Ascending aorta (tissue), 2 donors: Measurements from ENCODE around the gene HTRA3. TPM values are rescaled to one million over a fixed set of nuclear protein-coding genes. Genes with fewer than 3 reads are reported as not detected.
A peak's percentile ranks its signal among the peaks of the same experiment; 100 is the strongest.

Experiments
- DNase-seq, 2 donors: peaks; one replicate each; pipeline ENCODE4 v3.0.0-alpha.2; 2019; ENCODE audit warnings: low spot score in 2 of 2
- H3K27ac ChIP-seq, 2 donors: fragments of 200-600 bp; sonication (generic); one replicate each; pipeline ENCODE4 v1.5.1; 2016 to 2017; ENCODE audit warnings: mild to moderate bottlenecking in 1 of 2
- H3K27me3 ChIP-seq: fragments of 200-600 bp; sonication (generic); one replicate; pipeline ENCODE4 v1.5.1; 2017
- H3K36me3 ChIP-seq, 2 donors: fragments of 200-600 bp; sonication (generic); one replicate each; pipeline ENCODE4 v1.5.1; 2016
- H3K4me1 ChIP-seq, 2 donors: fragments of 200-600 bp; sonication (generic); one replicate each; pipeline ENCODE4 v1.5.1; 2016 to 2017; ENCODE audit warnings: mild to moderate bottlenecking in 1 of 2
- H3K4me3 ChIP-seq, 2 donors: fragments of 200-600 bp; sonication (generic); one replicate each; pipeline ENCODE4 v1.5.1; 2016 to 2017; ENCODE audit warnings: mild to moderate bottlenecking in 1 of 2
- H3K9me3 ChIP-seq, 2 donors: fragments of 200-600 bp; sonication (generic); one replicate each; pipeline ENCODE4 v1.5.1; 2016
- CTCF ChIP-seq, 3 experiments: fragments of 200-600 bp in 2 of 3; fragments of 450-650 bp in 1 of 3; sonication (generic) in 2 of 3; IDR thresholded peaks; one replicate each; pipeline ENCODE4 v1.5.1; 2016 to 2019; ENCODE audit warnings: antibody characterized with exemption in 3 of 3, mild to moderate bottlenecking in 1 of 3, moderate library complexity in 1 of 3
- intact Hi-C: fragments of 100-400 bp; cut with DNase I; formaldehyde crosslinking; loops from one replicate; pipeline ENCODE4 v1.15.1; 2023
- total RNA-seq: library from RNA; depleted of rRNA; stranded (reverse); fragments of >200 nt; gene quantifications from one replicate; pipeline ENCODE4 v1.1.0, GENCODE V29; 2016

Gene HTRA3
- total RNA-seq, 1 donor from 2014 or later = 52.6 TPM

GRCh38 chr4:8305851-8306471 lies 36.4 kb downstream of the HTRA3 start:
- Histone ChIP-seq H3K36me3 (peaks cover 0 to 2% of the 10 kb centered on the region in 2 donors), H3K4me1 (no peaks in the 10 kb centered on the region), H3K9me3 (no peaks in the 10 kb centered on the region), H3K4me3 (no peak overlapping the region), H3K27ac (no peak overlapping the region), H3K27me3 (no peaks in the 10 kb centered on the region)
- TF ChIP-seq CTCF (IDR thresholded peaks at IDR 0.05) = no peak
- peak in 1 of 2 donors; percentile 64 for DNase-seq
- intact Hi-C loops = no loop called here

GRCh38 chr4:8306511-8307021 lies 37.0 kb downstream of the HTRA3 start:
- no peaks in the 10 kb centered on the region for H3K27me3 ChIP-seq
- no peak for TF ChIP-seq CTCF (IDR thresholded peaks at IDR 0.05)
- intact Hi-C loops = no loop called here
- no peak overlapping the region for H3K27ac ChIP-seq
- no peak overlapping the region for H3K4me3 ChIP-seq
- H3K36me3 ChIP-seq = peaks cover 0 to 2% of the 10 kb centered on the region in 2 donors
- peak in 1 of 2 donors; percentile 62 for DNase-seq
- H3K9me3 ChIP-seq = no peaks in the 10 kb centered on the region
- H3K4me1 ChIP-seq = no peaks in the 10 kb centered on the region

- intact Hi-C loops = no loop called here
These were observed 37.6 kb downstream of the HTRA3 start for GRCh38 chr4:8307121-8307520.

GRCh38 chr4:8307714-8308113 lies 38.2 kb downstream of the HTRA3 start:
- DNase-seq = peak in 1 of 2 donors; percentile 41
- no peaks in the 10 kb centered on the region for H3K36me3 ChIP-seq
- no peak overlapping the region for H3K27ac ChIP-seq
- intact Hi-C loops = no loop called here
- TF ChIP-seq CTCF (IDR thresholded peaks at IDR 0.05) = no peak
- no peaks in the 10 kb centered on the region for H3K9me3 ChIP-seq
- no peak overlapping the region for H3K4me3 ChIP-seq
- H3K4me1 ChIP-seq = no peaks in the 10 kb centered on the region
- H3K27me3 ChIP-seq = no peaks in the 10 kb centered on the region

More at GRCh38 chr4:8307121-8307520, 37.6 kb downstream of the HTRA3 start:
- Histone ChIP-seq H3K27ac (no peak overlapping the region), H3K4me1 (no peaks in the 10 kb centered on the region), H3K9me3 (no peaks in the 10 kb centered on the region), H3K4me3 (no peak overlapping the region), H3K27me3 (no peaks in the 10 kb centered on the region), H3K36me3 (peaks cover 0 to 2% of the 10 kb centered on the region in 2 donors)
- DNase-seq = peak in 1 of 2 donors; percentile 58
- TF ChIP-seq CTCF (IDR thresholded peaks at IDR 0.05) = no peak

GRCh38 chr4:8308144-8308543 lies 38.6 kb downstream of the HTRA3 start:
- Histone ChIP-seq H3K27me3 (no peaks in the 10 kb centered on the region), H3K4me3 (no peak overlapping the region), H3K4me1 (no peaks in the 10 kb centered on the region), H3K27ac (no peak overlapping the region), H3K9me3 (no peaks in the 10 kb centered on the region), H3K36me3 (no peaks in the 10 kb centered on the region)
- no peak for TF ChIP-seq CTCF (IDR thresholded peaks at IDR 0.05)
- DNase-seq = peak in 1 of 2 donors; percentile 46
- intact Hi-C loops = no loop called here
